PFSK-1 (cell line): Measurements from ENCODE around the gene HPGD.

Experiments used
- FOXP2 ChIP-seq: optimal IDR thresholded peaks from 2 replicates; pipeline ENCODE3; 2011; ENCODE audit warnings: borderline replicate concordance, control low read depth, inconsistent platforms; ENCODE audit not compliant: insufficient read depth; ENCODE audit errors: extremely low read length, extremely low read depth
- POLR2AphosphoS5 ChIP-seq: IDR thresholded peaks from 2 replicates; pipeline ENCODE4 v1.6.1; 2012; ENCODE audit warnings: low read depth, mild to moderate bottlenecking, control low read depth, low read length, moderate library complexity
- REST ChIP-seq, 2 experiments: IDR thresholded peaks; 2 replicates each; pipeline versions ENCODE4 v1.6.1 to v1.8.0; 2011 to 2012; ENCODE audit warnings: low read depth in 2 of 2, low read length in 2 of 2, control low read depth in 1 of 2, inconsistent platforms in 1 of 2, mild to moderate bottlenecking in 1 of 2, moderate library complexity in 1 of 2; ENCODE audit not compliant: insufficient read depth in 1 of 2
- SIN3A ChIP-seq: IDR thresholded peaks from 2 replicates; pipeline ENCODE4 v1.6.1; 2012; ENCODE audit warnings: mild to moderate bottlenecking, low read length, moderate library complexity, borderline replicate concordance; ENCODE audit not compliant: insufficient read depth
- TAF1 ChIP-seq: IDR thresholded peaks from 2 replicates; pipeline ENCODE4 v1.6.1; 2012; ENCODE audit warnings: low read length, control low read depth, borderline replicate concordance; ENCODE audit not compliant: insufficient read depth

- no peak for TF ChIP-seq REST (IDR thresholded peaks at IDR 0.05; ENCODE audit: insufficient read depth in 1 of 2, low read depth in 2 of 2, low read length in 2 of 2)
- no peak for TF ChIP-seq POLR2AphosphoS5
- TF ChIP-seq FOXP2 = no peak
- no peak for TF ChIP-seq TAF1
- TF ChIP-seq SIN3A = no peak
Observed at GRCh38 chr4:174524242-174524641, 2.0 kb upstream of the HPGD start.
